IMR-90 (cell line): ENCODE measurements around the gene MACC1. TPM values are rescaled to one million over a fixed set of nuclear protein-coding genes. Genes with fewer than 3 reads are reported as not detected.

ENCODE experiments used
- ATAC-seq: fragments of 200-7000 bp; cut with Tn5 transposase; 2 replicates; pipeline ENCODE4 v1.9.1; 2020; ENCODE audit warnings: low read depth, mild to moderate bottlenecking, moderate library complexity
- BruUV-seq: library from RNA; stranded (reverse); fragments of 400-500 nt; replicated peaks from 2 replicates; lab custom pipeline; 2021; lab: Mats Ljungman, UMichigan
- CTCF ChIA-PET: fragments of 300-600 bp; formaldehyde crosslinking; extraction: SDS; loops from one replicate; lab custom pipeline; 2021; ENCODE audit warnings: antibody characterized with exemption; lab: Yijun Ruan, JAX
- POLR2A ChIA-PET: fragments of 300-600 bp; sonication (Branson Sonifier 250); formaldehyde crosslinking; loops from one replicate; lab custom pipeline; 2022; ENCODE audit warnings: antibody characterized with exemption; ENCODE audit not compliant: unreplicated experiment; lab: Charles Lee
- DNase-seq: peaks from one replicate; pipeline ENCODE4 v3.0.0; 2013
- H2AFZ ChIP-seq: replicated peaks from 2 replicates; pipeline ENCODE3; 2013; ENCODE audit warnings: low read length, mild to moderate bottlenecking; ENCODE audit not compliant: poor library complexity
- H2AK5ac ChIP-seq: 2 replicates; pipeline ENCODE4 v1.6.1; 2013; ENCODE audit warnings: low read depth, low read length, inconsistent platforms
- H2AK9ac ChIP-seq: replicated peaks from 2 replicates; pipeline ENCODE3; 2013; ENCODE audit warnings: mild to moderate bottlenecking, low read depth, low read length, moderate library complexity; ENCODE audit not compliant: poor library complexity
- H2BK120ac ChIP-seq: 2 replicates; pipeline ENCODE4 v1.6.1; 2013; ENCODE audit warnings: low read depth, low read length, inconsistent platforms
- H2BK15ac ChIP-seq: 3 replicates; pipeline ENCODE4 v1.6.1; 2013; ENCODE audit warnings: low read depth, low read length, inconsistent platforms
- H2BK20ac ChIP-seq: 2 replicates; pipeline ENCODE4 v1.6.1; 2013; ENCODE audit warnings: low read depth, mild to moderate bottlenecking, inconsistent platforms, low read length, moderate library complexity
- H2BK5ac ChIP-seq: 2 replicates; pipeline ENCODE4 v1.6.1; 2013; ENCODE audit warnings: mild to moderate bottlenecking, low read depth, low read length, inconsistent platforms; ENCODE audit not compliant: poor library complexity, severe bottlenecking
- H3K14ac ChIP-seq: replicated peaks from 2 replicates; pipeline ENCODE4 v1.6.1; 2013; ENCODE audit warnings: low read depth, low read length, inconsistent platforms
- H3K18ac ChIP-seq: 2 replicates; pipeline ENCODE4 v1.6.1; 2013; ENCODE audit warnings: low read depth, low read length, control low read depth
- H3K23ac ChIP-seq: 2 replicates; pipeline ENCODE4 v1.6.1; 2013; ENCODE audit warnings: low read depth, low read length, inconsistent platforms
- H3K27ac ChIP-seq: 2 replicates; pipeline ENCODE4 v1.5.1; 2013; ENCODE audit warnings: mild to moderate bottlenecking, control low read depth, low read length; ENCODE audit not compliant: insufficient read depth
- H3K27me3 ChIP-seq: 2 replicates; pipeline ENCODE4 v1.6.1; 2013; ENCODE audit warnings: low read length; ENCODE audit not compliant: control insufficient read depth, insufficient read depth
- H3K36me3 ChIP-seq: 2 replicates; pipeline ENCODE4 v1.6.1; 2013; ENCODE audit warnings: low read length, mixed read lengths; ENCODE audit not compliant: control insufficient read depth, insufficient read depth
- H3K4ac ChIP-seq: 2 replicates; pipeline ENCODE4 v1.6.1; 2013; ENCODE audit warnings: low read depth, low read length, inconsistent platforms
- H3K4me1 ChIP-seq: 2 replicates; pipeline ENCODE4 v1.6.1; 2013; ENCODE audit warnings: low read length, mixed read lengths; ENCODE audit not compliant: control insufficient read depth, insufficient read depth
- H3K4me2 ChIP-seq: 2 replicates; pipeline ENCODE4 v1.6.1; 2013; ENCODE audit warnings: low read depth, mild to moderate bottlenecking, control low read depth, low read length, moderate library complexity
- H3K4me3 ChIP-seq: 2 replicates; pipeline ENCODE4 v1.5.1; 2013; ENCODE audit warnings: low read depth, mild to moderate bottlenecking, control low read depth, low read length, moderate library complexity; ENCODE audit not compliant: insufficient read depth
- H3K56ac ChIP-seq: 2 replicates; pipeline ENCODE4 v1.6.1; 2013; ENCODE audit warnings: low read length, inconsistent platforms; ENCODE audit not compliant: insufficient read depth; ENCODE audit errors: extremely low read depth
- H3K79me1 ChIP-seq, 2 experiments: 2 replicates each; pipeline ENCODE4 v1.6.1; 2013; ENCODE audit warnings: low read length in 2 of 2, inconsistent platforms in 1 of 2, low read depth in 1 of 2
- H3K9ac ChIP-seq: 2 replicates; pipeline ENCODE4 v1.6.1; 2013; ENCODE audit warnings: low read depth, low read length, control low read depth
- H3K9me1 ChIP-seq: 2 replicates; pipeline ENCODE4 v1.6.1; 2013; ENCODE audit warnings: low read length, inconsistent platforms; ENCODE audit not compliant: insufficient read depth
- H3K9me3 ChIP-seq: 2 replicates; pipeline ENCODE4 v1.6.1; 2013; ENCODE audit warnings: low read length; ENCODE audit not compliant: control insufficient read depth, insufficient read depth
- H4K20me1 ChIP-seq: 2 replicates; pipeline ENCODE4 v1.6.1; 2013; ENCODE audit warnings: low read length, inconsistent platforms; ENCODE audit not compliant: insufficient read depth
- H4K5ac ChIP-seq: 2 replicates; pipeline ENCODE4 v1.6.1; 2013; ENCODE audit warnings: mild to moderate bottlenecking, low read depth, low read length, control low read depth
- H4K8ac ChIP-seq, 2 experiments: 2 replicates each; pipeline ENCODE4 v1.6.1; 2013; ENCODE audit warnings: low read depth in 2 of 2, low read length in 2 of 2, control low read depth in 1 of 2, inconsistent platforms in 1 of 2
- H4K91ac ChIP-seq: 2 replicates; pipeline ENCODE4 v1.6.1; 2013; ENCODE audit warnings: low read depth, low read length, inconsistent platforms; ENCODE audit not compliant: insufficient read depth
- CHD1 ChIP-seq: IDR thresholded peaks from 2 replicates; pipeline ENCODE4 v1.6.1; 2012; ENCODE audit warnings: low read depth, low read length, improper control_type of control experiment
- FOS ChIP-seq: fragments of 150-350 bp; IDR thresholded peaks from 2 replicates; pipeline ENCODE4 v1.6.1; 2016; ENCODE audit warnings: low read depth, low read length
- RFX5 ChIP-seq: IDR thresholded peaks from 2 replicates; pipeline ENCODE4 v1.8.0; 2012; ENCODE audit warnings: low read depth, mild to moderate bottlenecking, low read length, moderate library complexity
- SMC3 ChIP-seq: fragments of 150-350 bp; IDR thresholded peaks from 2 replicates; pipeline ENCODE4 v1.6.1; 2016; ENCODE audit warnings: low read depth, mild to moderate bottlenecking, antibody characterized with exemption, low read length, moderate library complexity
- WGBS, 2 experiments: methylation state at CpG; one replicate each; pipeline versions ENCODE4 v1.1.5 to v1.1.7; 2013; ENCODE audit warnings: missing lambda C conversion rate in 2 of 2; ENCODE audit not compliant: insufficient read length in 1 of 2; ENCODE audit errors: extremely low coverage in 2 of 2; 5-methylcytosine and 5-hydroxymethylcytosine counted together
- dilution Hi-C: fragments of 300-500 bp; cut with HindIII; formaldehyde crosslinking; loops from one replicate; pipeline ENCODE4 v1.14.3; 2018; ENCODE audit warnings: low sequenced_read_pairs; ENCODE audit not compliant: unreplicated experiment
- in situ Hi-C: fragments of 300-500 bp; cut with MboI; formaldehyde crosslinking; loops from 3 replicates; pipeline ENCODE4 v1.14.3; 2019; ENCODE audit warnings: low sequenced_read_pairs, inconsistent platforms, mixed read lengths
- intact Hi-C: fragments of 100-400 bp; cut with micrococcal nuclease; formaldehyde crosslinking; loops from 2 replicates; pipeline ENCODE4 v1.10.0; 2022
- polyA plus RNA-seq, 3 experiments: library from polyadenylated mRNA; depleted of rRNA; stranded (reverse); fragments of >200 nt; gene quantifications; 2 replicates each; pipeline ENCODE4 v1.2.3, GENCODE V29; 2012; ENCODE audit warnings: low replicate concordance in 1 of 3
- total RNA-seq: library from RNA; depleted of rRNA; stranded (reverse); fragments of >200 nt; gene quantifications from 2 replicates; pipeline ENCODE4 v1.2.3, GENCODE V29; 2012

MACC1 gene
- total and polyA plus RNA-seq, 2 of the 4 experiments (the other 2 are of a cell fraction), result under 0.01 TPM; not detected in 1

DNA sequence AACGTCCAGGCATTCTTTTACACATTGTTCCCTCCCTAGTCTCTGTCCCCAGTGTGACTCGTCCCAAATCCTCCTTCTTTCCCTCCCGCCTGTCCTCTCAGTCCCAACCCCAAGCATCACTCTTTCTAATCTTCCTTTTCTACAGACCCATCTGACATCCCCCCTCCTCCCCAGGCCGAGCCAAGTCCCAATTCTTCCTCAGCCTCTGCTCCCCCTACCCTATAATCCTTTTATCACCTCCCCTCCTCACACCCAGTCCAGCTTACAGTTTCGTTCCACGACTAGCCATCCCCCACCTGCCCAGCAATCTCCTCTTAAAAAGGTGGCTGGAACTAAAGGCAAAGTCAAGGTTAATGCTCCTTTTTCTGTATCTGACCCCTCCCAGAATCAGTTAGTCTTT lies 95.1 kb downstream of the MACC1 start:
- no TSS peak for BruUV-seq

More for the DNA sequence above, 95.1 kb downstream of the MACC1 start:
- intact Hi-C loops, result no loop called here
- Histone ChIP-seq H3K56ac (no peak overlapping the region), H2BK20ac (no peak overlapping the region), H3K4me1 (no peaks in the 10 kb centered on the region), H3K9me1 (no peaks in the 10 kb centered on the region), H3K14ac (no peak overlapping the region), H3K9ac (no peak overlapping the region), H3K18ac (no peak overlapping the region), H2AFZ (no peak overlapping the region), H3K27me3 (no peaks in the 10 kb centered on the region), H3K79me1 (no peaks in the 10 kb centered on the region), H2BK15ac (no peak overlapping the region), H3K36me3 (no peaks in the 10 kb centered on the region), H3K9me3 (no peaks in the 10 kb centered on the region), H4K20me1 (no peaks in the 10 kb centered on the region), H4K5ac (no peak overlapping the region), H2AK9ac (no peak overlapping the region), H2BK5ac (no peak overlapping the region), H3K27ac (no peak overlapping the region), H3K4me2 (no peak overlapping the region), H4K8ac (no peak overlapping the region), H2BK120ac (no peak overlapping the region), H3K23ac (no peak overlapping the region), H3K4ac (no peak overlapping the region), H4K91ac (no peak overlapping the region), H3K4me3 (no peak overlapping the region), H2AK5ac (no peak overlapping the region)
- WGBS, 2 experiments, result 36% methylated on average over 3 of the region's 6 CpGs; no CpG with 5 or more reads in 1 of the 2 experiments
- ATAC-seq (no peak), DNase-seq (no peak)
- in situ Hi-C loops, result no loop called here
- no peak for TF ChIP-seq RFX5
- TF ChIP-seq SMC3, result no peak
- TF ChIP-seq FOS, result no peak
- TF ChIP-seq CHD1, result no peak
- POLR2A ChIA-PET, result no interaction called here
- CTCF ChIA-PET, result no interaction called here
- dilution Hi-C loops, result no loop called here
